Adrenal gland (tissue), 12 donors: ENCODE measurements around the gene SLC2A13. TPM values are rescaled to one million over a fixed set of nuclear protein-coding genes. Genes with fewer than 3 reads are reported as not detected.
A peak's percentile ranks its signal among the peaks of the same experiment; 100 is the strongest.

Experiments
- DNase-seq, 7 donors: peaks; one replicate each; pipeline ENCODE4 v3.0.0-alpha.2; 2019 to 2020
- H3K27ac ChIP-seq, 5 donors: fragments of 200-600 bp; sonication (generic) in 4 of 5; 1 replicate in 3 of 5; 2 replicates in 2 of 5; pipeline versions ENCODE4 v1.5.1 to v1.8.0; 2016 to 2020; ENCODE audit warnings: mild to moderate bottlenecking in 1 of 5
- H3K27me3 ChIP-seq: fragments of 200-600 bp; 2 replicates; pipeline ENCODE4 v1.8.0; 2021
- H3K36me3 ChIP-seq, 2 donors: fragments of 200-600 bp; replicated peaks in 1 of 2; 1 replicate in 1 of 2; 2 replicates in 1 of 2; pipeline versions ENCODE4 v1.5.1 to v1.8.0; 2018 to 2022
- H3K4me1 ChIP-seq, 2 donors: fragments of 200-600 bp; replicated peaks in 1 of 2; 1 replicate in 1 of 2; 2 replicates in 1 of 2; pipeline versions ENCODE4 v1.5.1 to v1.8.0; 2018 to 2021
- H3K4me3 ChIP-seq, 4 donors: fragments of 200-600 bp; sonication (generic) in 3 of 4; one replicate each; pipeline ENCODE4 v1.5.1; 2016 to 2018
- H3K9me3 ChIP-seq, 3 donors: fragments of 200-600 bp; sonication (generic) in 1 of 3; replicated peaks in 1 of 3; 1 replicate in 2 of 3; 2 replicates in 1 of 3; pipeline versions ENCODE4 v1.5.1 to v1.8.0; 2016 to 2021
- POLR2A ChIP-seq, 2 donors: fragments of 450-650 bp; IDR thresholded peaks; one replicate each; pipeline ENCODE4 v1.6.1; 2017; ENCODE audit warnings: antibody characterized with exemption in 2 of 2, mild to moderate bottlenecking in 2 of 2, moderate library complexity in 1 of 2
- WGBS, 4 donors: extraction: QIAGEN DNeasy Blood & Tissue Kit in 2 of 4; methylation state at CpG; one replicate each; pipeline versions ENCODE4 v1.1.5 to v1.1.7; 2013 to 2017; 5-methylcytosine and 5-hydroxymethylcytosine counted together
- intact Hi-C, 2 donors: fragments of 100-400 bp; cut with DNase I; formaldehyde crosslinking; loops; one replicate each; pipeline versions ENCODE4 v1.14.1 to v1.15.0; 2022 to 2023
- polyA plus RNA-seq, 3 donors: library from polyadenylated mRNA; stranded (reverse); fragments of 200-250 nt in 2 of 3; fragments of 350-450 nt in 1 of 3; fragmentation: Illumina TruSeq in 1 of 3; extraction: RNeasy Lipid Tissue Mini Kit (QIAGEN cat#74804) in 1 of 3; gene quantifications; one replicate each; pipeline ENCODE4 v1.2.3, GENCODE V29; 2013 to 2014
- total RNA-seq, 9 donors: library from RNA; depleted of rRNA in 4 of 9; stranded (reverse); fragments of >200 nt in 4 of 9; fragments of 120-200 nt in 1 of 9; fragmentation: NEBNext Ultra II Directional in 1 of 9; extraction: Animal tissue kit (Norgen Biotek cat#: 25700) in 1 of 9; gene quantifications; one replicate each; pipeline versions ENCODE4 v1.1.0 to v1.2.4, GENCODE V29; 2013 to 2023
- TF ChIP-seq, protein P1 (sequence below), 6 experiments: fragments of 450-650 bp in 4 of 6; fragments of 200-600 bp in 2 of 6; sonication (generic) in 1 of 6; IDR thresholded peaks; 1 replicate in 5 of 6; 2 replicates in 1 of 6; pipeline versions ENCODE4 v1.5.1 to v1.8.0; 2016 to 2021; ENCODE audit warnings: antibody characterized with exemption in 6 of 6, mild to moderate bottlenecking in 2 of 6, moderate library complexity in 1 of 6
- donor health status: healthy with polysubstance abuse.
- donor health status: Bipolar disorder and iron deficiency.
- donor health status: DM: yes; HTN: yes; CAD: no.
- donor health status: DM: no; HTN: no; CAD: no.
- donor health status: DM: no; HTN: no; CAD: no.
- donor health status: DM: yes; HTN: yes; CAD: no.

SLC2A13 gene
- total and polyA plus RNA-seq, 12 donors, result 3.5 to 49.1 (median 27.0) TPM

GRCh38 chr12:40106202-40106533 lies 287 bp upstream of the SLC2A13 start:
- Histone ChIP-seq H3K4me1 (peaks cover 19 to 39% of the 10 kb centered on the region in 2 donors), H3K9me3 (no peaks in the 10 kb centered on the region), H3K27me3 (no peaks in the 10 kb centered on the region), H3K4me3 (peak overlapping the region in 2 of 4 donors; percentile 87 to 98), H3K27ac (peak overlapping the region in 4 of 5 donors; percentile 84 to 95 (median 92)), H3K36me3 (no peaks in the 10 kb centered on the region)
- TF ChIP-seq, protein P1, sequence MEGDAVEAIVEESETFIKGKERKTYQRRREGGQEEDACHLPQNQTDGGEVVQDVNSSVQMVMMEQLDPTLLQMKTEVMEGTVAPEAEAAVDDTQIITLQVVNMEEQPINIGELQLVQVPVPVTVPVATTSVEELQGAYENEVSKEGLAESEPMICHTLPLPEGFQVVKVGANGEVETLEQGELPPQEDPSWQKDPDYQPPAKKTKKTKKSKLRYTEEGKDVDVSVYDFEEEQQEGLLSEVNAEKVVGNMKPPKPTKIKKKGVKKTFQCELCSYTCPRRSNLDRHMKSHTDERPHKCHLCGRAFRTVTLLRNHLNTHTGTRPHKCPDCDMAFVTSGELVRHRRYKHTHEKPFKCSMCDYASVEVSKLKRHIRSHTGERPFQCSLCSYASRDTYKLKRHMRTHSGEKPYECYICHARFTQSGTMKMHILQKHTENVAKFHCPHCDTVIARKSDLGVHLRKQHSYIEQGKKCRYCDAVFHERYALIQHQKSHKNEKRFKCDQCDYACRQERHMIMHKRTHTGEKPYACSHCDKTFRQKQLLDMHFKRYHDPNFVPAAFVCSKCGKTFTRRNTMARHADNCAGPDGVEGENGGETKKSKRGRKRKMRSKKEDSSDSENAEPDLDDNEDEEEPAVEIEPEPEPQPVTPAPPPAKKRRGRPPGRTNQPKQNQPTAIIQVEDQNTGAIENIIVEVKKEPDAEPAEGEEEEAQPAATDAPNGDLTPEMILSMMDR (IDR thresholded peaks at IDR 0.05), result no peak
- no peak for TF ChIP-seq POLR2A (IDR thresholded peaks at IDR 0.05)
- WGBS, 4 donors, result 8 to 18% (median 15%) methylated on average over 4 to 9 of the region's 9 CpGs
- intact Hi-C loops, result loop anchor here (5.0 to 10.0 kb wide), 3 partner anchors 51 to 339 kb away; no protein-coding TSS in a partner anchor
- DNase-seq, result no peak

GRCh38 chr12:40105265-40105514 lies 691 bp downstream of the SLC2A13 start:
- DNase-seq, result peak in 6 of 7 donors; percentile 56 to 69 (median 60)
- H3K27ac ChIP-seq, result peak overlapping the region in 4 of 5 donors; percentile 84 to 95 (median 92)

DNA sequence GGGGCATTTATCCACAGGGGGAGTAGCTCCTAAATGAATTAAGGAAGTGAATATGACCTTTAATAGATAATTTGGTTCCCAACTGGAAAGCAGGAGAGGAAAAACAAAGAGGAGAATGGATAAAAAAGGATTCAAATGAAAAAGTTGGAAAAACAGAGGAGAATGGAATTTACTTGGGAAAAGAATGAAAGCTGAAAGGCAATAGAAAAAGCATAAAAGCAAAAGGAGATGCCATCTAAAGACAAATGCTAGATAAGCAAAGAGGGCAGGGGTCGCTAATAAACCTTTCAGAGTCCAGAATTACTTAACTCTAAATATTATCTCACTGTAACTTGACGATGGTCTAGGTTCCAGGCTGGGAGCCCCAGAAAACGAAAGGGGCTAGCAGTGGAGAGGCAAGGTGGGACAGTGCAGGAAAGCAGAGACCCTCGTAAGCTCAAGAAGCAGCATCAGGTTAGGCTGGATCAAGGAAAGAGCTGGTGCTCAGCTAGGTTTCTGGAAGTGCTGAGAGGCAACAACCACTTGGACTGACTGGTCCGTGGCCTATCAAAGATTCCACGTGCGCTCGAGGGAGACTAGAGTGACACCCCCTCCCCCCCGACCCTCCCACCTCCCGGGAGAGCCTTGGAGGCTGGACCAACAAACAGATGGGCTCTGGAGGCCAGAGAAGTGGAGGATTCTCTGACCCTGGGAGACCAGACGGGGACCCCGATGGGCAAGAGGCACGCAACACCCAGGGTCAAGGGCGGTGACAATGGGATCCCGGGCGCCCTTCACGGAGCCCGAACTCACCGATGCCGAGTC lies 1.2 kb downstream of the SLC2A13 start:
- Histone ChIP-seq H3K27me3 (no peaks in the 10 kb centered on the region), H3K4me1 (peaks cover 19 to 49% of the 10 kb centered on the region in 2 donors), H3K4me3 (peak overlapping the region in 3 of 4 donors; percentile 67 to 98 (median 87)), H3K9me3 (no peaks in the 10 kb centered on the region), H3K36me3 (no peaks in the 10 kb centered on the region), H3K27ac (peak overlapping the region in 3 of 5 donors; percentile 92 to 95 (median 92))
- DNase-seq, result peak in 6 of 7 donors; percentile 27 to 60 (median 41)
- 10 to 40% (median 17%) methylated on average over 5 to 20 of the region's 20 CpGs for WGBS, 4 donors
- intact Hi-C loops, result loop anchor here (5.0 to 10.0 kb wide), 3 partner anchors 50 to 337 kb away; no protein-coding TSS in a partner anchor
- TF ChIP-seq, protein P1 (IDR thresholded peaks at IDR 0.05), result no peak
- TF ChIP-seq POLR2A (IDR thresholded peaks at IDR 0.05), result no peak

More at GRCh38 chr12:40105265-40105514, 691 bp downstream of the SLC2A13 start:
- Histone ChIP-seq H3K4me1 (peaks cover 19 to 45% of the 10 kb centered on the region in 2 donors), H3K4me3 (peak overlapping the region in 3 of 4 donors; percentile 67 to 98 (median 87)), H3K36me3 (no peaks in the 10 kb centered on the region), H3K27me3 (no peaks in the 10 kb centered on the region), H3K9me3 (no peaks in the 10 kb centered on the region)
- intact Hi-C loops, result loop anchor here (5.0 to 10.0 kb wide), 3 partner anchors 50 to 338 kb away; no protein-coding TSS in a partner anchor
- no peak for TF ChIP-seq POLR2A (IDR thresholded peaks at IDR 0.05)
- TF ChIP-seq, protein P1 (IDR thresholded peaks at IDR 0.05), result no peak
- 0 to 1% (median 0%) methylated on average over 18 to 26 of the region's 26 CpGs; no CpG with 5 or more reads in 1 of the 4 donors for WGBS, 4 donors

- no peaks in the 10 kb centered on the region for H3K27me3 ChIP-seq
- H3K9me3 ChIP-seq, result no peaks in the 10 kb centered on the region
- no peak for DNase-seq
- 57 to 76% (median 65%) methylated on average over 3 of the region's 3 CpGs for WGBS, 4 donors
- peaks cover 19 to 59% of the 10 kb centered on the region in 2 donors for H3K4me1 ChIP-seq
- peak overlapping the region in 2 of 5 donors; percentile 18 to 37 for H3K27ac ChIP-seq
- H3K4me3 ChIP-seq, result peak overlapping the region in 1 of 4 donors; percentile 8
- TF ChIP-seq, protein P1 (IDR thresholded peaks at IDR 0.05), result no peak
- no peak for TF ChIP-seq POLR2A (IDR thresholded peaks at IDR 0.05)
- intact Hi-C loops, result loop anchor here in 1 of 2 donors (10.0 kb wide), 1 partner anchor 48 kb away; no protein-coding TSS in a partner anchor
- H3K36me3 ChIP-seq, result no peaks in the 10 kb centered on the region
Measured at GRCh38 chr12:40103043-40103442, 2.8 kb downstream of the SLC2A13 start.
